ENCODE data around the gene SPATA13.
A peak's percentile ranks its signal among the peaks of the same experiment; 100 is the strongest.

Gene SPATA13

DNA sequence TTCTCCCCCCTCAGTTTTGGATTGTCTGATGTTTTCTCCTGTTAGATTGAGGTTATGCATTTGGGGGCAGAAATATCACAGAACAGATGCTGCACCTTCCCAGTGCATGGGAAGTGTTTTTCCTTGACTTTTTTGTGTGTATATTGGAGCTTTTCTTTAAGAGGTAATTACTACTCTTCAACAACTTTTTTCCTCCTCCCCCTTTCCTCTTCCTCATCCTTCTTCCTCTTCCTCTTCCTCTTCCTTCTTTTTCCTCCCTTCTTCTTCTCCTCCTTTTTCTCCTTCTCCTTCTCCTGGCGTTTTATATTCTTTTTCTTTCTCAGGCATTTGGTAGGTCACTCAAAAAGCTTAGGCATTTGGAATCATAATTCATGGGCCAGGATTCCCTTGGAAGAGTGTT is 18.1 kb upstream of the SPATA13 start:
- DNase-seq = no peak

DNA sequence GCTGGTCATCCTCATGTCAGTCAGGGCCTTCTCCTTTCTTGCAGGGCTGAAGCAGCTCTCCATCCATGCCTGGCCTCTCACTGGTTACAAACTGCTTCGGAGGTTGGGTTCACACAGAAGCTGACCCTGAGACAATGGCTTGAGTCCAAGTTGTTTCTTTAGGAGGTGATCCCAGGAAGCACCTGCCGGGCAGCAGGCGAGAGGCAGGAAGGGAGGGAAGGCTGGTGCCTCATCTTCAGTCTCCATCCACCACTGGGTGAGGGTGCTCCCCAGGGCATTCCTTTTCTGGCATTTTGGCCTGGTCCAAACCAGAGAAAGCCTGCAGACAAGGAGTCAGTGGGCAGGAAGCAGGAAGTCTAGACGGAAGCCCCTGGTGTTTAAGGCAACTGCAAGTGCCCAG is 17.6 kb upstream of the SPATA13 start:
- no peak for DNase-seq

DNA sequence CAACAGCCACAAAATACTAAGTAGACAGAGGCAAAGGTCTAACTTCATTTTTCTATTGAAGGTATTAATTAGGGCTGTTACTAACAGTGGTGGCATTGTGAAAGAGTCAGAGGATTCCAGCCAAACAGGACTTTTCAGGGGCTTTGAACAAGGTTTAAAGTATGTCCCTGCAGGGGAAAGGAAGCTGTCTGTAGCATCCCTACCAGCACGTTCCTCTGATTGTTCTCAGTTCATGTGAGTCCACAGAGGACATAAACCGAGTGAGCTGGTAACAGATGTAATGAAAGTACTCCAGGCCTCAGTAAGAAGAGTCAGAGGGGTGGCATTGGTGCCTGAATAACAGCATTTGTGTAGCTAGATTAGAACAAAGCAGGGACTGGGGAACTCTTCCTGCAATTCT is 15.3 kb upstream of the SPATA13 start:
- no peak for DNase-seq

DNA sequence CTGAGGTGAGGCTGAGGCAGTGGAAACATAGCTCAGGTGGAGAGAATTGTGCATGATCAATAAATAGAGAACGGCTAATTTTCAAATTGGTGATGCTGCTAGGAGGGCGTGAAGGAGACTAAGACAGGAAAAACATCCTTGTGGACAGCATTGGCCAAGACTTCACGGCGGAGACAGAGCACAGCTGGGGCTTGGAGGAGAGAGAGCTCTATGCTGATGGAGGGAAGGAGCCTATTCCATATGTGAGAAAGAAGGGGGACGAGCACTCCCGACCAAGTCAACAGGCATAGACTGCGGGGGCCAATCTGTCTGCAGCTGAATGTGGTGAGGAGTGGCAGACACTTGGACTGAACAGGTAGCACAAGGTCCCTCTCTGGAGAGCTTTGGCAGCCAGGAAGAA is 14.8 kb upstream of the SPATA13 start:
- no peak for DNase-seq

DNA sequence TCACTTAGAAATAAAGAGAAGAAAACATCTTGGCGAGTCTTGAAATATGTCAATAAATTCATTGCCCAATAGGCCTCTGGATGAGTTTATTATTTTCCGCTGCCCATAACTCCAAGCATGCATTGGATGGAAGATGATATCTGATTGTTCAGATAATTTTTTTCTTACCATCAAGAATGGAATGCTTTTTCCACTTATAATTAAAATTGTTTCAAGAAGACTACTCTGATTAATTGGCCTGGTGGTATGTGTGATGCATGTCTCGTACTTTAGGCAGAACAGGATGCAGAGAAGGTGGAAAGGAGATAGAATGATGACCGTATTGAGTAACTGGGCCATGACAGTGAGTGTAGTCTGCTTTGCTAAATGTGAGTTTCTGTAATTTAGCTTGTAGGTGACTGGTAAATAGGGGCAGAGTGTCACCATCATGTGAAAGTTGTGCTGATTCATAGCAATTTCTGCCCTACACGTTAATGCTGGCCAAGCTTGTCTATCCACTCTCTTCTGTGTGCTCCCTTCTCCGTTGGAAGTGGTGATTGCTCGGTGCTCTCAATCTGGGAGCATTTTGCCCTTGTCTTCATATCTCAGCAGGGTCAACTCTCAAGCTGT is 13.5 kb upstream of the SPATA13 start:
- no peak for DNase-seq

DNA sequence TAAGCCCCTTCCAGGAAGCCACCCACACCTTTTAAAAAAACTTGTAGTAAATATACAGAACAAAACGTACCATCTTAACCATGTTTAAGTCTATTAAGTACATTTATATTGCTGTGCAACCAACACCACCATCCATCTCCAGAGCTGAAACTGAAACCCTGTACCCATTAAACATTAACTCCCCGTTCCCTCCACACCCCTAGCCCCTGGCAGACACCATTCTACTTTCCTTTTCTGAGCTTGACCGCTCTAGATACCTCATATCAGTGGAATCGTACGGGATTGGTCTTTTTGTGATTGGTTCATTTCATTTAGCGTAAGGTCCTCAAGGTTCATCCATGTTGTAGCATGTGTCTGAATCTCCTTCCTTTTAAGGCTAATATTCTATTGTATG is 13.0 kb upstream of the SPATA13 start:
- no peak for DNase-seq

DNA sequence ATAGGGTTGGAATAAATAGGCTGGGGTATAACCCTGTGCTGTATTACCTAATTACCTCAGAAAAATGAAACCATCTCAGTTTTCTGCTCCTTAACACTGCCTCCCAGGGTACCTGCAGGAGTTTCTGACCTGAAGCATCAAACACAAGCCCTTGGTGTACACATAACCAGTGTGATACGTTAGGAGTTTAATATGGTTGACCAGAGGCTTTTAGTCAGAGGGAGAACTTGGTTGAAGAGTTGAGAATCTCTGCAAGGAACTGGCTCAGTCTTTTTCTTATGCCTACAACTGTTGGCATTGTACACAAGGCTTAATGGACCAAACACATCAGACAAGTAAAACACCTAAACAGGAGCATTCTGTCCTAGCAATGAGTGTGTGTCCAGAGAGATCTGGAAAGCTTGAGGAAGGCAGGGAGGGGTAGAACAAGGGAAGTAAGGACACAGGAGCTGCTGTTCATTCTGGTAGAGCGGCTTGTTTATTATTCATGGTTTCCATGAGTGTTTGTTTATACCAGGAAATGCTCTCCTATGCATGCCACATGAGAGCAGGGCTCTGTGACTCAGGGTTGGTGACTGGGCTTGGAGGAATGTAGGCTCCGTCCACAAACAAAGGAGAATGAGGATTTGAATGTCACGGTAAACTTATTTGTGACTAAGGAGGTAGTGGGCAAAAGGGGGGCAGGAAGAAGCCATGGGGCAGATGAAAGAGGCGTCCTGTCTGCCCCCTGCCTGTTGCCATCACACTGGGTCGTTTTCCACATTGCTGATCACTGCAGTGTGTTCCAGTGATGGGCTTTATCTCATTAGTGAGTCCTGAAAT is 11.9 kb upstream of the SPATA13 start:
- no peak for DNase-seq

DNA sequence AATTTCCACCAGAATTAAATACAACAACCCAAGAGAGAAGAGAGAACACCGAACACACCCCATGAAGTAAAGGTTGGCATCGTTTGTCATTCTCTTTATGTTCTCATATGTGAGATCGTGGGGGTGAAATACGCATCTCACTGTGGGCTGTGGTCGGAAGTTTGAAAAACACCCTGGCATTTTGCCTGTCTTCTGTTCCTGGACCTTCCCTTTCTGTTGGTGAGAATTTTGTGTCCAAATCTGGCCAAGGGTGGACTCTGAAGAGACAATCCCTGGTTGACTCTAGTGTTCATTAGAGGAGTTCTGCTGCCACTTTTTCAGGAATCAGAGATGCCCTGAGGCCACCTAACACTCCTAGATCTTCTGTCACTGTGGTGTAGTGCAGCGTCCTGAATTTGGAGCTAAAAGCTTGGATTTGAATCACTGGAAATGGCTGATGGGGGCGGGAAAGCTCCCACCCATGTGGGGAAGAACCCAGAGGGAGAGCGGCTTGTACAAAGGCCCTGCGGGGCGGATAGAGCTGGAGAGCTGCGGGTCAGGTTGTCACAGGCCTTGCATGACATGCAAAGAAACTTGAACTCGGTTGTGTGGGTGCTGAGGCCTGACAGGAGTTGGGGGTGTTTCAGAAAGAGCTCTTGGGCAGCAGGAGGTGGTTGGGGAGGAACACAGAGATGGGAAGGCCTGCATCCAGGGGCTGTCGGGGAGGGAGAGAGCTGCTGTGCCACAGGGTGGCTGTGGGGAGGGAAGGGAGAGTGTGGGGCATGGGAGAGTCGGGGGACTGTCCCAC is 11.1 kb upstream of the SPATA13 start:
- DNase-seq = no peak

DNA sequence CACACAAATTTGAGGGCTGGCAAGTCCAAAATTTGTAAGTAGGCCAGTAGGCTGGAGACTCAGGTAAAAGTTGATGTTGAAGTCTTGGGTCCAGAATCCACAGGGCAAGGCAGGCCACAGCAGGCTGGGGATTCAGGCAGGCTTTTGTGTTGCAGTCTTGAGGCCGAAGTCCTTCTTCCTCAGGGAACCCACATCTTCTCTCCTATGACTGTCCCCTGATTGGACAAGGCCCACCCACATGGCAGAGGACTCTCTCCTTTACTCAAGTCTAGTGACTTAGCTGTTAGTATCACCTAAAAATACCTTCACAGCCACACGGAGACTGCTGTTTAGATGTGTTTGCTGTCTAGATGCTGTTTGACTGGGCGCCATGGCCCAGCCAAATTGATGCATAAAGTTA is 9.9 kb upstream of the SPATA13 start:
- no peak for DNase-seq

DNA sequence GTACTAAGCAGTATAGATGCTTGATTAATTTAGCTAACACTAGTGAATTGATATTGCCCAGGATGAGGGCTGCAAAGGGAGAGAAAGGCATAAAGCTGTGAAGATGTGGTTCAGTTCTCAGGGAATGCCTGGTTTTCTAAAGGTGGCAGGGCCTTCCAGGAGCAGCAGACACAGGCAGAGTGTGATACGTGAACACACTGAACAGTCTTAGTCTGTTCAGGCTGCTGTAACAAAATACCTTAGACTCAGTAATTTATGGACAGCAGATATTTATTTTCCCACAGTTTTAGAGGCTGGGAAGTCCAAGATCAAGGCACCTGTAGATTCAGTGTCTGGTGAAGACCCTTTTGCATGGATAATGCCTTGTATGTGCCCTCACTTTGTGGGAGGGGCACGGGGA is 8.7 kb upstream of the SPATA13 start:
- no peak for DNase-seq

DNA sequence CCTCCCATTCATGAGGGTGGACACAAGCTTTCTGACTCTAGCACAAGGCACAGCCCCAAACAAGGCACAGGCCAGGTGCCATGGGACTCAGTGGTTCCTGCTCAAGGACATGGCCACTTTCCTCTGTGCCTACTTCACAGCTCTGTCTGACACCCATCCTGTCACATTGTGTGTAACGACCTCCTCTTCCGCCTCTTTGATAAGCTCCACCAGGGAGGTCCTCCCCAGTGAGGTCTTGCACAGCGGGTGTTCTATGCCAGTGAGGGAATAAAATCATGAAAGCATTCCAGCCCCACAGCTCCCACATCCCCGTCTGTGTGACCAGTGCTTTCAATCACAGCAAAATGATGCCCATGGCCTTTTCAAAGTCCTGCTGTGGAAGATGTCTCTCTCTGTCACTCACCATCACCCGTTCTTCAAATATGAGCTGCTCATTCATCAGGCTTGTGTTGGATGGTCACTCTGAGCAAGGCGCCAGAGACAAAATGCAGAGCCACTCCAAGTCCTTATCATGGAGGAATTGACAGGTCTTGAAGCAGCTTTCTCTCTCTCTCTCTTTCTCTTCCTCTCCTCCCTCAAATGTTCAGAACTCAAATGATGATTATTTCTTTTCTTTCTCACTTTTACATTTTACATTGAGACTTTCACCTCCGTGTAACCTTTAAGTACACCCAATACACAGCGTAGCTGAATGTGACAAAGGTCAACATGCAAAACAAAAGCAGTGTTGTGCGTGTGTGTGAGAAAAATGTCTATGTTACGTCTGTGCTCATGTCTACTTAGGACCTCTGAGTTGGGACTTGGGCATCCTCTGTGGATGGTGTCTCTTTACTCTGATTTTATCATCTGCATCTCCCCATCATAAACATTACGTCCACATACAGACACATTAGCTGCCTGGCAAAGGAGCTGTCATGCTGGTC is 8.0 kb upstream of the SPATA13 start:
- DNase-seq = no peak

DNA sequence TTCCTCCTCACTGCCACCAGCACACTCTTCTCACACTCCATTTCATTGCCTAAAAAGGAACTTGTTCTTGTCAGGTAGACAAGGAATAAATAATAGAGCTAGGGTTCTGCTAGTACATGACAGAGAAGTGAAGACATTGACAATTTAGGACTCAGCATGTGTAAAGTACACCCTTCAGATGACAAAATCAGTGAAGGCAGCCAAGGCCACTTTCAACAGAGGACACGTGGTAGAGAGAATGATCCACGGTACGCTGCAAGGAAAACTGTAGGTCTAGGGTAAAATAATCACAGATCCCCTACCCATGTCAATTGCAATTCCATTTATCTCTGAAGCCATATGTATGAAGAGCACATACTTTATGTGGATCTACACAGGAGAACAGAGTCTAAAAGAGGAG is 7.2 kb upstream of the SPATA13 start:
- no peak for DNase-seq

DNA sequence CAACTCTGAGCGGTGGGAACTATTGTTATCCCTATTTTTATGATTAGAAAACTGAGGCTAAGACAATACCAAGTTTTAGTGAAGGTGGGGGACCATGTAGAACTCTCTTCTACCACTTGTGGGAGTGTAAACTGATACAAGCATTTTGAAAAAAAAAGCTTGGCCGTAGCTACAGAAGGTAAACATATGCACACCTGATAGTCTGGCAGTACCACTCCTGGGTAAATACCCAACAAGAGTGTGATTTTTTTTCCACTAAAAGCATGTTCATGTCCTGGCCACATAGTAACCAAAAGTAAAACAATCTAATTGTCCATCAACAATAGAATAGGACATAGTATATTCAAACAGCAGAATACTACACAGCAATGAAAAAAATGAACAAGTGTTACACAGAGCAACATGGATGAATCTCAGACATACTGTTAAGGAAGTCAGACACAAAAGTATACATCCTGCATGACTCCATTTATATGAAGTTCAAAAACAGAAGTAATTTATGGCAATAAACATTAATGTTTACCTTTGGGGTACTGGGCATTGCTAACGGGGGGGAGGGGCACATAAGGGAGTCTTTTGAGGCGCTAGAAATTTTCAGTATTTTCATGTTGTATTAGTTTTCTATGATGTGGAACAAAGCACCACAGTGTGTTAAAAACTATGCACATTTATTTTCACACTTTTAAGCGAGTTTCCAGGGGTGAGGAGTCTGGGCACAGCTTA is 6.4 kb upstream of the SPATA13 start:
- DNase-seq = no peak

DNA sequence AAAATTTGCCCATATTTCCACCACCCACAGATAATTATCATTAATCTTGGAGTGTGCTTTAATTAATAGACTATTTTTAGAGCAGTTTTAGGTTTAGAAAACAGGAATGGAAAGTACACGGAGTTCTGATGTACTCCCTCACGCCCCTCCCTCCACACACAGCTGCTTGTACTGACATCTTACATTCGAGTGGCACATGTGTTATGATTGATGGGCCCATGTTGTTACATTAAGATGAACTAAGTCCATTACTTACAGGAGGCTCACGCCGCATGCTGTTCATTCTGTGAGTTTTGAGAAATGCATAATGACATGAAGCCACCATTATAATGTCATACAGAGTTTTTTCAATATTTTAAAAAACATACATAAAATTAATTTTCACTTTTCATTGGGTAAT is 1.2 kb upstream of the SPATA13 start:
- DNase-seq = no peak

DNA sequence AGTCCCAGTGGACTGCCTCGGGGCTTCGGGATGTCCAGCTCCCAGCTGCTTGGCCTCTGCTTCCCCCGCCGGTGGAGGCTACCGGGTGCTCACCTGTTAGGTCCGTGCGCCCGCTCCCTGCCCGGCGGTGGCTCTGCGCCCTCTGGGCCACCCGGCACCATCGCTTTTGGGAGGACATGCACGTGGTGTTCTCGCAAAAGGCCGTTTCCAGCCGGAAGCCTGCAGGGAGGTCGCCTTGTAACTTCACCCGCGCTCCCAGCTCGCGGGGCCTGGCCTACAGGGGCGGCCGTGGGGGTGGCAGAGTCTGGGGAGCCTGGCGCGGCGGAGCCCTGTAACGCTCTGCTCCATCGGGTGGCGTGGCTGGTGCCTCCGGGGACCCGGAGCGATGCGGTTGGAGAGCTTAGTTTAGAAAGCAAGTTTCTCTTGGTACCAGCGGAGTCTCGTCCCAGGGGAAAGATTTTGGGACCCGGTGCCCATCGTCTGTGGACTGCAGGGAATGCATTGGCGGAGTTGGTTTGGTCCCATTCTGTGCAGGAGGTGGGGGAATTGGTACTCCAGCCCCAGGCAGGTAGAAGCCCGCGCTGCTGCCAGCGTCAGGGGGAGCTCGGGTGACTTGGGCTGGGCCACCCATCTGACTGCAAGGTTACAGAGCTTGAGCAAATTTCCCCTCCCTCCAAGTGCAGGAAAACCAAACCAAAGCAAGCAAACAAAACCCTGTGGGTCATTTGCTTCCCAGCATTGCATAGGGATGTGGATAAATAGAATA is 673 bp downstream of the SPATA13 start:
- peak; percentile 12 to 38 (median 20) for DNase-seq

DNA sequence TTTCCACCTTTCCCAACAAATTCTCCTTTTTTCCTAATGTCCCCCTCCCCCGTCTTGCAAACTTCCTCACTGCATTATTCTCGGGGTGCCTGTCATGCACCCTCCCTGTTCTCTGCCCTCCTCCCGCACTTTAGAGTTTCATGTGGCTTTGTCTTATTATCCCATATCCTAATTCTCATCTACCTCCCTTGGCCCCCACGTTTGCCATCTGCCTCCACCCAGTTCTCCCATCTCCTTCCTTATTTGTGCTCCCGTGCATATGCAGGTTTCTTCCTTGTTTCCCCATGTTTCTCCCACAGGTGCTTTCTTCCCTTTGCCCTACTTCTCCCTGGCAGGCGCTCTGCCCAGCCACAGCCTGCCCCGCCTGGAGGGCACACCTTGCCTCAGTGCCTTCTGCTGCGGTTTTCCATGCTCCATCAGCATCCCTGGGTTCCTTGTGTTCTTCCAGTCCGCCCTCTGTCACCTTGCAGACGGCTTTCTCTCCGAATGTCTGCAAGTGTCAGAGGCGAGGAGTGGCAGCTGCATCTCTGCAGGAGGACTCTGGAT is 1.5 kb downstream of the SPATA13 start:
- no peak for DNase-seq

DNA sequence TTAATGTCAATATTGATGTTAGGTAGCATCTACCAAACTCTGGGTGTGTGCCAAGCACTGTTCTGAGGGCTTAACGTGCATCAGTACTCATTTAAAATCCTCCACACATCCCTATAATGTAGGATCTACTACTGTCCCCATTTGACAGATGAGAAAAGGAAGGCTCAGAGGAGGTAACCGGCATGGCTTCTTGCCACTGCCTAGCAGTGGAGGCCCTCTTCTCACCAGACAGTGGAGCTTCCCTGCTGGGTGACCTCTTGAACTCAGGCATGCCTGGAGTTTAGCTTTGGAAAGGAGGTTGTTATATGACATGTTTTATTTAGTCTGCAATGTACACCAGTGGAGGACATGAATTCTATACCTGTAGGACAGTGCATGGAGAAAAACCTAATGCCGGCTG is 2.1 kb downstream of the SPATA13 start:
- DNase-seq = no peak

DNA sequence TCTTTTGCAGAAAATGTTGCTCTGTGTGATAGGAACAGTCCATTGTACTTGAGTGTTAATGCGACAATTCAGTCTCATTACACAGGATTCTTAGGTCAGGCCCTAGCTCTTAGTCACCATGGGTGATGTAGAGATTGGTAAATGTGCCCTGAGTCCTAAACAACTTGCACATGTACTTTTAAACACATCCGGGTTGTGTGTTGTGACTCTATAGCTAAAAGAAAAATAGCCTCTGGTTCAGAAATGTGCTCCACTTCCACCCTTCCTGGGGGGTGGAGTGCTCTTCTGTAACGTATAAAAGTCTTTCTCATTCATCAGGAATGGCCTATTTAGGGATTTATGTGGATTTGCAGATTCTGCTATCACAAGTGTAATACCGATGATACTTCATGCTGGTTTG is 5.2 kb downstream of the SPATA13 start:
- DNase-seq = no peak

DNA sequence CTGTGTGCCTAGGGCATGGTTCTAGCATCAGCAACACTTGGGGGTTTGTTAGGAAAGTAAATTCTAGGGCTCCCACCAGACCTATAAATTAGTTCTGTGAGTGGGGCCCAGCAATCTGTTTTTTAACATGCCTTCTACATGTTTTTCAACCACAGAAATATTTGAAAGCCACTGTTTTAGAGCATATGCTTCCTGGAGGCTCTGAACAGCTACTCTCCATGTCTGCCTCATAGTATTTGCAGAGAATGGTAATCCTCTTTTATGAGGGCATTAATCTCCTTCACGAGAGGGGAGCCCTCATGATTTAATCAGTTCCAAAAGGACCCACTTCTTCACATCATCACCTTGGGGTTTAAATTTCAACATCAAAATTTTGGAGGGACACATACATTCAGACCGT is 6.0 kb downstream of the SPATA13 start:
- DNase-seq = no peak

DNA sequence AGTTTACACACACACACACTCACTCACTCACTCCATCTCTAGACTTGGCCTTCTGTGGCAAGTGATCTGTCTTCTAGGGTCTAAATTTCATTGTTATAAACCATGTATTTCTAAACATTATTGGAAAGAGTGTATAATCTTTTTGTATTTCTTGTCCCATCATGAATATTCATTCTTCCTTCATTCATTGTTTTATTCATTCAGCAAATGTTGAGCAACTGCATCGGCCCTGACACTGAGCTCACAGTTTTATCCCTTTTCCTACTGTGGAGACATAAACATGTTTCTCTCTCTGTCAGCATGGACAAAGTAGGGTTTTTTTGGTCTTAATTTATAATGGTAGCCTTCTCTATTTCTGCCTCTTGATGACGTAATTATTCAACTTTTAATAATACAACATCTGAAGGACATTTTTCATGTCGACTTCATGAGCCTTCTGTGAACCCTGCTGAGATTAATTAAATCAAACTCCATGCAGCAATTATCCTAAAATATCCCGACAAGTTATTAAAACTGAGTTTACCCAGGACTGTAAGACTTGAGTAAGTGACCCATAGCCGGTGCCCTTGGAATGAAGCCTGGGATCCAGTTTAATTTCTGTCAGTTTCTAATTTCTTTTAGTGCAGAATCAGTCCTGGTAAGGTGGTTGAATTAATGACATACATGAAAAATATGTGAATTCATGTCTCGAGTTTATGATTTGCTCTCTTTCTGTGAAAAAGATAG is 7.3 kb downstream of the SPATA13 start:
- no peak for DNase-seq

DNA sequence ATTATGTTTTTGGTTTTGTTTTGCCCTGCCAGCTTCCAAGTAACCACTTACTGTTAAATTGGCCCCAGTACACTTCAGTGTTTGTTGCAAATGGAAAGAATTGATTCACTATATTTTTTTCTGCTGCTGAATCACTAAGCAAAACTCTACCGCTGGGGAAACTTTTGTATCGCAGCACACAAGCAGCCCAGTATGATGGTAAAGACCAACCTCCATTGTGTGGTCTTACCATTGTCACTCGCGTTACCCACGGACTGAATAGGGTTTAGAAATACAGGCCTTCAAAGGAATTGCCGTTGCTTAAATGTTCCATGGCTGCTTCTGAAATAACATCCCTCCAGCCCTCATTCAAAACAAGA is 7.9 kb downstream of the SPATA13 start:
- DNase-seq = no peak

All from suppressor macrophage treated with lipopolysaccharide for 1 hour (primary cell).